Spleen (tissue), 11 donors: ENCODE results near the gene GPATCH2. TPM values are rescaled to one million over a fixed set of nuclear protein-coding genes. Genes with fewer than 3 reads are reported as not detected.

Source experiments
- DNase-seq: peaks from one replicate; pipeline ENCODE4 v3.0.0-alpha.2; 2020
- H3K27ac ChIP-seq, 8 donors: fragments of 200-600 bp; sonication (generic) in 7 of 8; 1 replicate in 4 of 8; 2 replicates in 4 of 8; pipeline versions ENCODE4 v1.5.0 to v1.8.0; 2016 to 2021; ENCODE audit warnings: inconsistent platforms in 4 of 8, mild to moderate bottlenecking in 4 of 8, moderate library complexity in 1 of 8
- H3K27me3 ChIP-seq, 7 donors: fragments of 200-600 bp; sonication (generic) in 6 of 7; replicated peaks in 1 of 7; 1 replicate in 4 of 7; 2 replicates in 3 of 7; pipeline versions ENCODE4 v1.5.0 to v1.8.0; 2016 to 2021; ENCODE audit warnings: inconsistent platforms in 3 of 7, mild to moderate bottlenecking in 1 of 7
- H3K36me3 ChIP-seq, 6 donors: fragments of 200-600 bp; sonication (generic) in 5 of 6; 1 replicate in 4 of 6; 2 replicates in 2 of 6; pipeline versions ENCODE4 v1.5.0 to v1.8.0; 2016 to 2021; ENCODE audit warnings: inconsistent platforms in 2 of 6
- H3K4me1 ChIP-seq, 6 donors: fragments of 200-600 bp; sonication (generic) in 5 of 6; 1 replicate in 3 of 6; 2 replicates in 3 of 6; pipeline versions ENCODE4 v1.5.0 to v1.8.0; 2016 to 2021; ENCODE audit warnings: inconsistent platforms in 3 of 6
- H3K4me3 ChIP-seq, 8 donors: fragments of 200-600 bp; sonication (generic) in 7 of 8; 1 replicate in 4 of 8; 2 replicates in 4 of 8; pipeline versions ENCODE4 v1.5.0 to v1.8.0; 2016 to 2021; ENCODE audit warnings: inconsistent platforms in 4 of 8, mild to moderate bottlenecking in 4 of 8, moderate library complexity in 2 of 8
- H3K9me3 ChIP-seq, 8 donors: fragments of 200-600 bp; sonication (generic) in 7 of 8; 1 replicate in 4 of 8; 2 replicates in 4 of 8; pipeline versions ENCODE4 v1.5.0 to v1.8.0; 2016 to 2021; ENCODE audit warnings: inconsistent platforms in 4 of 8
- CTCF ChIP-seq, 11 experiments: fragments of 200-600 bp in 7 of 11; fragments of 450-650 bp in 4 of 11; sonication (generic) in 4 of 11; IDR thresholded peaks in 8 of 11; conservative IDR thresholded peaks in 3 of 11; 1 replicate in 7 of 11; 2 replicates in 4 of 11; pipeline versions ENCODE4 v1.4.0 to v1.8.0; 2016 to 2021; ENCODE audit warnings: antibody characterized with exemption in 11 of 11, inconsistent platforms in 4 of 11, mild to moderate bottlenecking in 1 of 11
- POLR2A ChIP-seq, 3 donors: fragments of 450-650 bp; IDR thresholded peaks; one replicate each; pipeline ENCODE4 v1.5.1; 2017; ENCODE audit warnings: antibody characterized with exemption in 3 of 3, mild to moderate bottlenecking in 1 of 3
- POLR2AphosphoS5 ChIP-seq, 3 donors: sonication (generic); formaldehyde crosslinking; IDR thresholded peaks; one replicate each; pipeline ENCODE4 v1.5.1; 2017; ENCODE audit warnings: antibody characterized with exemption in 3 of 3
- whole genome bisulfite sequencing, 5 donors: extraction: QIAGEN DNeasy Blood & Tissue Kit in 3 of 5; methylation state at CpG; one replicate each; pipeline versions ENCODE4 v1.1.5 to v1.1.7; 2013 to 2018; 5-methylcytosine and 5-hydroxymethylcytosine counted together
- intact Hi-C: fragments of 100-400 bp; cut with DNase I; formaldehyde crosslinking; loops from one replicate; pipeline ENCODE4 v1.15.0; 2023; ENCODE audit warnings: low total_unique reads
- polyA plus RNA-seq, 3 donors: library from polyadenylated mRNA; stranded (reverse); fragments of 200-250 nt; gene quantifications; one replicate each; pipeline ENCODE4 v1.2.1, GENCODE V29; 2013
- total RNA-seq, 7 donors: library from RNA; depleted of rRNA in 3 of 7; stranded (reverse); fragments of >200 nt in 3 of 7; fragmentation: NEBNext Ultra II Directional in 4 of 7; extraction: Animal tissue kit (Norgen Biotek cat#: 25700) in 4 of 7; gene quantifications; one replicate each; pipeline versions ENCODE4 v1.1.0 to v1.2.1, GENCODE V29; 2016 to 2021
- donor health status: healthy with polysubstance abuse.
- donor health status: DM: no; HTN: no; CAD: no; lungs with moderate emphysema.
- donor health status: DM: no; HTN: no; CAD: no.
- donor health status: Bipolar disorder and iron deficiency.
- donor health status: healthy.
- donor health status: DM: no; HTN: no; CAD: no.
- donor health status: DM: yes; HTN: yes; CAD: no.

GPATCH2 gene
- total and polyA plus RNA-seq, 10 donors = 2.7 to 24.2 (median 17.7) TPM

GRCh38 chr1:217472915-217473314 lies 158.0 kb downstream of the GPATCH2 start:
- 83 to 100% (median 93%) methylated on average over 1 of the region's 1 CpG for WGBS, 5 donors
- no peak for DNase-seq

GRCh38 chr1:217471403-217471802 lies 159.5 kb downstream of the GPATCH2 start:
- H3K27me3 ChIP-seq = no peaks in the 10 kb centered on the region
- peaks cover 0 to 8% (median 0%) of the 10 kb centered on the region in 6 donors for H3K36me3 ChIP-seq
- H3K4me3 ChIP-seq = no peak overlapping the region
- WGBS, 5 donors = 74 to 94% (median 84%) methylated on average over 1 of the region's 1 CpG
- H3K27ac ChIP-seq = no peak overlapping the region
- no peaks in the 10 kb centered on the region for H3K4me1 ChIP-seq
- DNase-seq = no peak
- intact Hi-C loops = no loop called here
- H3K9me3 ChIP-seq = peaks cover 0 to 7% (median 7%) of the 10 kb centered on the region in 8 donors
- no peak for TF ChIP-seq CTCF (IDR thresholded peaks at IDR 0.05 in 8 of 11, conservative IDR thresholded peaks at IDR 0.05 in 3 of 11)
- no peak for TF ChIP-seq POLR2A (IDR thresholded peaks at IDR 0.05)
- no peak for TF ChIP-seq POLR2AphosphoS5 (IDR thresholded peaks at IDR 0.05)

More at GRCh38 chr1:217472915-217473314, 158.0 kb downstream of the GPATCH2 start:
- Histone ChIP-seq H3K4me3 (no peak overlapping the region), H3K4me1 (no peaks in the 10 kb centered on the region), H3K27ac (no peak overlapping the region), H3K9me3 (no peaks in the 10 kb centered on the region), H3K27me3 (no peaks in the 10 kb centered on the region), H3K36me3 (peaks cover 0 to 16% (median 3%) of the 10 kb centered on the region in 6 donors)
- TF ChIP-seq CTCF (IDR thresholded peaks at IDR 0.05 in 8 of 11, conservative IDR thresholded peaks at IDR 0.05 in 3 of 11) (no peak), POLR2AphosphoS5 (IDR thresholded peaks at IDR 0.05) (no peak), POLR2A (IDR thresholded peaks at IDR 0.05) (no peak)
- intact Hi-C loops = no loop called here

GRCh38 chr1:217469983-217470382 lies 160.9 kb downstream of the GPATCH2 start:
- TF ChIP-seq CTCF (IDR thresholded peaks at IDR 0.05 in 8 of 11, conservative IDR thresholded peaks at IDR 0.05 in 3 of 11) (no peak), POLR2A (IDR thresholded peaks at IDR 0.05) (no peak), POLR2AphosphoS5 (IDR thresholded peaks at IDR 0.05) (no peak)
- DNase-seq = no peak
- H3K27ac ChIP-seq = no peak overlapping the region
- peaks cover 0 to 19% (median 0%) of the 10 kb centered on the region in 6 donors for H3K36me3 ChIP-seq
- WGBS, 5 donors = 83 to 97% (median 87%) methylated on average over 1 of the region's 1 CpG
- no peak overlapping the region for H3K4me3 ChIP-seq
- intact Hi-C loops = no loop called here
- peaks cover 0 to 22% (median 20%) of the 10 kb centered on the region in 8 donors for H3K9me3 ChIP-seq
- H3K4me1 ChIP-seq = no peaks in the 10 kb centered on the region
- H3K27me3 ChIP-seq = no peaks in the 10 kb centered on the region

GRCh38 chr1:217465102-217465501 lies 165.8 kb downstream of the GPATCH2 start:
- TF ChIP-seq POLR2A (IDR thresholded peaks at IDR 0.05) (no peak), POLR2AphosphoS5 (IDR thresholded peaks at IDR 0.05) (no peak), CTCF (IDR thresholded peaks at IDR 0.05 in 8 of 11, conservative IDR thresholded peaks at IDR 0.05 in 3 of 11) (no peak)

More at GRCh38 chr1:217465102-217465501, 165.8 kb downstream of the GPATCH2 start:
- no peak overlapping the region for H3K27ac ChIP-seq
- no peak overlapping the region for H3K4me3 ChIP-seq
- H3K4me1 ChIP-seq = no peaks in the 10 kb centered on the region
- H3K36me3 ChIP-seq = peaks cover 0 to 19% (median 0%) of the 10 kb centered on the region in 6 donors
- no peak for DNase-seq
- peaks cover 0 to 31% (median 27%) of the 10 kb centered on the region in 8 donors for H3K9me3 ChIP-seq
- no peaks in the 10 kb centered on the region for H3K27me3 ChIP-seq
- 93 to 100% (median 96%) methylated on average over 1 of the region's 1 CpG for WGBS, 5 donors
- intact Hi-C loops = no loop called here
